ENCODE data around the gene MYZAP.

The MYZAP gene

DNA sequence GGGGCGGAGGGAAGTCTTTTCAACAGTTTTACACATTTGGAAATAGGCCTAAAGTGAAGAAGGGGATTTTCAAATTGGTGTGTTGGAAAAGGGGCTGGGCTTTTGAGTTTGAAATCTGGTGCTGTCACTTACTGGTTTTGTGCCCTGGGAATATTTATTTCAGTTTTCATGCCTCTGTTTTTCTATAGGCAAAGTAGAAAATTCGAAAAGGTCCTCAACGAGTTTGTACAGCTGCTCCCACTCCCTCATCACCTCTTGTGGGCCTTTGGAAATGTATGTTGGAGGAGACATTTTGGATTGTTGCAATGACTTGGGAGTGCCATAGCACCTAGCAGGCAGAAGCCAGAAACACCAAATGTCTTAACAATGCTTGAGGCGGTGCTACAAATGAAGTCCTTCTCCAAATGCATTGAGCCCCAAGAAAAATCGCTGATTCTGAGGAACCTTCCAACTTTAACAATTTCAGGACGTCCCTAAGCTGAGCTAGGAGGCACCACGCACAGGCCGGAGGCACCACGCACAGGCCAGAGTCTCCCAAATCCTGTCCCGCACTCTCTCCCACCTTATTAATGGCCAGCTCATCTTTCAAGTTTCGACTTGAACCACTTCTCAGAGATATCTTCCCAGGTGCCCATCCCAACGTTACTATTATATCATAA, 114.2 kb downstream of the MYZAP start:
- DNase-seq: no peak

DNA sequence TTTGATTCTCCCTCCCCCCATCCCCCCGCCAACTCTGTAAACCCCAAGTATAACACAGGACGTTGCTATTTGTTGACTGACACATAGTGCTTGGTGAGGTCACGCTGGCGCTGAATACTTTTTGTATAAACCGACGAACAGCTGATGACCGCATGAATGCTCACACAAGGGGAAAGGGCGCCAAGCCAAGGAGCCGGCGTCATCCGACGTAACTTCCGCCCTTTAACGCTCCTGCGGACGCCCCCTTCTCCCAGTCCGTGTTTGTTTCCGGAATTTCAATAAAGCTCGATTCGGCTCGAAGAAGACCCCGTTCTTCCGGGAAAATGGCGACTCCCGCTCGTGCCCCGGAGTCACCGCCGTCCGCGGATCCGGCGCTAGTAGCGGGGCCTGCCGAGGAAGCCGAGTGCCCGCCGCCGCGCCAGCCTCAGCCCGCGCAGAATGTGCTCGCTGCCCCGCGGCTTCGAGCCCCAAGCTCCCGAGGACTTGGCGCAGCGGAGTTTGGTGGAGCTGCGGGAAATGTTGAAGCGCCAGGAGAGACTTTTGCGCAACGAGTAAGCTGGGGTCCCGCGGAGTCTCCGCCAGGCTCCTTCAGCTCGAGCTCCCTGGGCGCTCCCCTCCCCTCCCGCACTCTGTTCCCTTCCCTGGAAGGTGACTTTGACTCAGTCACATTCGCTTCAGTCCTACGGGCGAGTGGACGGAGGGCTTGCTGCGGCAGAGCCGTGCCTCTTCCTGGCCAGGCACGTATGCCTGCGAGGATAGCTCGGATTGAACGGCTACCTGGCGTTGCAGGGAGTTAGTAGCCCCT, 114.9 kb downstream of the MYZAP start, which contains the start of gene POLR2M:
Gene POLR2M (plus strand): TSS at position 310 of the 805 bp plus-strand sequence. CDS start 129 bp downstream, at position 439.
- DNase-seq: peak; percentile 56

DNA sequence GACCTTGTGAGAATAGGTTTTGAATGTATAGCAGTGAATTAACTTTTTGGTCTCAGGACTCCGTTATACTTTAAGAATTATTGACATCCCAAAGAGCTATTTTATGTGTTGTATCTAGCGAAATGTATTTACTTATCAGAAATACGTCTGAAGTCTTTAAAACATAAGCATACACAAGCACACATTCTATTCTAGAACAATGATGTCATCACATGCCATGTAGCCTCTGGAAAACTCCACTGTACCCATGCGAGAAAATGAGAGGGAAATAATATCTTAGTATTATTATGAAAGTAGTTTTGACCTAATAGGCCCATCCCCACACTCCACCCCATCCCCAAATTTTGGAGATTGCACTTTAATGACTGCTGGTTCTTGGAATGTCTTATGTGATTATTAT, 116.3 kb downstream of the MYZAP start:
- no peak for DNase-seq

DNA sequence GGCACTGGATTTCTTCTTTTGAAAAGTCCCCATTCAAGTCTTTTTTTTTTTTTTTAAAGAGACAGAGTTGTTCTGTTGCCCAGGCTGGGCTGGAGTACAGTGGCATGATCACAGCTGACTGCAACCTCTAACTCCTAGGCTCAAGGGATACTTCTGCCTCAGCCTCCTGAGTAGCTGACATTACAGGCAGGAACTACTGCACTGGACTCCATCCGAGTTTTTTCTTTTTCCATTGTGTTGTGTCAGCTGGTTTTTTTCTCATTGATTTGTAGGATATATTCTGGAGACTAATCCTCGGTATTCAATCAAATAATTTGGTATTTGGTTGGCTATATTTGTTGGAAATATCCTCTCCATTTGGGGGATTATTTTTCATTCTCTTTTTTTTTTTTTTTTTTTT, 126.6 kb downstream of the MYZAP start:
- no peak for DNase-seq

DNA sequence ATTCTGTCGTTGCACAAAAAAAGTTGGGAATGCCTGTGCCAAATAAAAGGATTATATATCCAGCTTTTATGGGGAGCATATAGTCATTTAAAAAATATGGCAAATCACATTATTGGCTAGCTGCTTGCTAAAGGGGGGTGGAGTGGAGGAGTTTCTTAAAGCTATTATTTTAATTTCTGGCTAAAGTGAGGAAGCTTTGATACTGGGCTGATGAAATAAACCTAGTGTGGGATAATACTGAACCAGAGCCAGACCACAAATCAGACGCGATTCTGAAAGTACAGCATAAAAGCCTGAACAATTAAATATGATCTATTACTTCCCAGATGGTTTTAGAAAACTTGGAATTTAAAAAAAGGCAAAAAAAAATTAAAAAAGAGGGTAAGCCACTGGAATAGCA, 129.2 kb downstream of the MYZAP start:
- no peak for DNase-seq

DNA sequence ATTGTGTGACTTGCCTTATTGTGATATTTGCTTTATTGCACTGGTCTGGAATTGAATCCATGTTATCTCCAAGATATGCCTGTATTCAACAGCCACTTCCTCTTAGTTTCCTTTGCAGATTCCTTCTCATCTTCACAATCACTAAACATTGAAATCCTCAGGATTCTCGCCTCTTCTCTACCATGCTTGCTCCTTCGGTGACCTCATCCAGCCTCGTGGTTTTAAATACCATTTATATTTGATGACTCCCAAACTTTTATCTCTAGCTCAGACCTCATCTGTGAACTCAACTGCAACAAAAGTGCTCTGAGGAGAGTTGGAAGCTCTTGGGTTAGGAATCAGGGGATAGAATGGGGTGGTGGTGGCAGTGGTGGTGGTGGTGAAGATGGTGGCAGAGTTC, 134.7 kb downstream of the MYZAP start:
- no peak for DNase-seq

DNA sequence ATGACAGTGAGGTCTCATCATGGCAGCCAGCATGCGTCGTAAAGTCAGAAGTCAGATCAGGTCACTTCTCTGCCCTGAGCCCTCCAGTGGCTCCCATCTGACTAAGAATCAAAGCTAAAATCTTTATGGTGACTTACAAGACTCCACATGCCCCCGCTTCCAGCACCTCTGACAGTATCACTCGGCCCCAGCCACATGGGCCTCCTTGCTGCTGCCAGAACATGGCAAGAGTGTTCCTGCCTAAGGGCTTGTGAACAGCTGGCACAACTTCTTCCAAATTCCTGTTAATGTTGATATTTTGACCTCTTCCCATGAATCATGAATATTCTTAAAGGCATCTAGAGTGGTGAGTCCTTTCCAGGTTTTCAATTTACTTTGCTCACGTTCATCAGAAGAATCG, 135.3 kb downstream of the MYZAP start:
- no peak for DNase-seq

DNA sequence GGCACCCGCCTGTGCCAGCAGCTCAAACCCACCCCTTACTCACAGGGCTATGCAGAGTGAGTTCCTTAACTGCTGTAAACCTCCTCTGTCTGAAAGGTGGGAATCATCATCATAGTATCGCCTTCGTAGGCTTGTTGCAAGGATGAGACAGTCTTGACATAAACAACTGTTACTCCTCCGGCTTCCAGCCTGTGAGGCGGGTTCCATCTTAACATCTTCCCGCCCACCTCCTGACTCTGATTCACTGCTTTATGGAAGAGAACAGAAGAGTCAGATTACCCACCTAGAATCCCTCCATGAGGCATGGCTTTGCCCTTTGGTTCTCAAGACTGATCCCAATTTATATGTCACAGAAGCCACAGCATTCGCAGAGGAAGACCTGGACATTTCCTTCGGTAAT, 136.7 kb downstream of the MYZAP start:
- no peak for DNase-seq

DNA sequence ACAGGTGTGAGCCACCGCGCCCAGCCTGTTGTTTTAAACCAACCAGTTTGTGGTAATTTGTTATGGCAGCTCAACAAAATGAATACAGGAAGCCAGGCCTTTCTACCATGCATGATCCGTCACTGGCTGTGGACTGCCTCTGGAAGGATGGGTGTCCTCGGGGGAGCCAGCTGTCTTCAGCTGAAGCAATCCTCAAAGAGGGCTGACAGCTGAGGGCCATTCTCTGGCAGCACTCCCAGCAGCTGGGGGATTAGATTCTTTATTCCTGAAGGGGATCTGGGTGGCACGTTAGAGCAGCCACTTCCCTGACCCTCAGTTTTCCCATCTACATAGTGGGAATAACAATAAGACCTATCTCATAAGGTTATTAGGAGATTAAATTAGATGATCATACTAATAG, 139.2 kb downstream of the MYZAP start:
- DNase-seq: no peak

DNA sequence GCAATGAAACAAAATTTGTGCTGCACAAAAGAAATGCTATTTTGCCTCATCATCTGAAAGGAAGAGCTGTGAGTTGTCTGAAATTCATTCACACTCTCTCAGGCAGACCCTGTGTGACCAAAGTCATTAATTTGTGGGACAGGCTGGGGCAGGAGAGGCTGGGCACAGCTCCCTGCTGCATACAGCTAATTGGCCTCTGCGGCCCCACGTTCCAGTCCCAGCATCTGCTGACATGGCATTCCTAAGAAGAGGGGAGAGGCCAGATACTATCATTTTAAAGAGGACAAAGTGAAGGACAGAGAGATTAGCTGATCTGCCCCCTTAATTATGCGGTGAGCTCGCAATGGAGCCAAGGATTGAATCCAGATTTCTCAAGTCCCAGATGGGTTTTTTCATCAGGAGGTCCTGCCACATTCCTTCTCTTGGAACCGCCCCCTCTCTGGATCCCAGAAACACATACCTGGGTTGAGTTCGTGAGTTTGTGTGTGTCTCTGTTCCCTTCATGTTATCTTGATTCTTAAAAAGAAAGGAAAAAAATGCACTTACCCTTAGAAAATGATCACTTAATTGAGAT, 139.9 kb downstream of the MYZAP start:
- no peak for DNase-seq

DNA sequence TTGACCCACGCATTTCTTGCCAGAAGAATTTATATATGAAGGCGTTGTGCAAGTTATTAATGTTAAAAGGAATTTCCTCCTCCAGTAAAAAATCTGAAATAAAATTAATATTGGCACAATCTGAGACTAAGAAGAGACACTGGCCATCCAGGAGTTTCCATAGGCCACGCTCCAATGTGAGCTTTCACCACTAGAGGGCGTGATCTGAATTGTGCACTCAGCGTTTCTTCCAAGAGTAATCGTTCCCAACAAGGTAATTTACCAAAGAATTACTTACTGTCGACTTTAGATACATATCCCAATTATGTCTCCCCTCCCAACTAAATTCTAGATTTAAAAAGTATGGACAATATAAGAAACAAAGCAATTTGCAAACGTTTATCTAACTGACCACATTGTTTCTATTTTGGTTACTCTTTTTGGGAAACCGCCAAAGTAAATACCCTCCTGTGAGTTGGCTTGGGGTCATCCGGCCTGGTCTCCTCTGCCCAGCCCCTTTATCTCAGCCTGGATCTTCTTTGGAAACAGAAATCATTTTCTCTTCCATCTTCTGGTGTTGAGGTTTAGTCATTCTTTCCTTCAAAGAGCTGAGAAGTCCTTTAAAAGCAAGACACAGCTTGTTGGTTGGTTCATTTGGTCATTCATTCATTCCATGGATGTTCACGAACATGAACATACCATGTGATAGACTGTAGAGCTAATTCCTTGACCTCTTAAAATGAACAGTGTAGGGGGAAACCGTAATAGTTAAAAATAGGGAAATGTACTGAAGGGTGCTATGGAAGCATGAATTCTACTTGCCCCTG, 141.0 kb downstream of the MYZAP start:
- no peak for DNase-seq

DNA sequence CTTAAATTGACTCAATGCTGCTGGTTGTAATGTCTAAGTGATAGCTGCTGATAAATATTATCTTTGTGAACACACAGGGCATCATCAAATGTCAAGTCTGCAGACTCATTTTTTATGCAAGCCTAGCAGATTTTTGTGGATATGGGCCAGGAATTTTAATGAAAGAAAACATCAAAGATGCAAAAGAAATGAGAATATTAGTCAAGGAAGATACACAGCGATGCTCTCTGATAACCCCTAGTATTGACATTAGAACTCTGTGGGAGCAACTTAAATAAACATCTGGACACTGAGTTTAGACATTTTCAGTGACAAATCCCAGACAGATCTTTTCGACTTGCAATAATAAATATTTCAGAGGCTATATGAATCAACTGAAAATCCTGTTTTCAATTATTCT, 143.2 kb downstream of the MYZAP start:
- DNase-seq: no peak
